ENCODE results near the gene KATNIP. TPM values are rescaled to one million over a fixed set of nuclear protein-coding genes. Genes with fewer than 3 reads are reported as not detected.

The KATNIP gene
- total RNA-seq, 4 donors from 2014 or later, result 27.5 to 59.5 (median 37.5) TPM

GRCh38 chr16:27549464-27549745 lies 539 bp upstream of the KATNIP start:
- H3K4me3 ChIP-seq, result peak overlapping the region; percentile 72 to 94 (median 82)
- no peaks in the 10 kb centered on the region for H3K9me3 ChIP-seq
- DNase-seq, result peak in 1 of 3 donors; percentile 17
- peaks cover 0 to 26% (median 9%) of the 10 kb centered on the region in 4 donors for H3K4me1 ChIP-seq
- TF ChIP-seq CTCF (IDR thresholded peaks at IDR 0.05) (no peak), POLR2A (IDR thresholded peaks at IDR 0.05) (no peak)
- H3K36me3 ChIP-seq, result peaks cover 0 to 14% (median 0%) of the 10 kb centered on the region in 3 donors
- peak overlapping the region; percentile 53 to 81 (median 68) for H3K27ac ChIP-seq
- H3K27me3 ChIP-seq, result no peaks in the 10 kb centered on the region

GRCh38 chr16:27550582-27550920 lies 607 bp downstream of the KATNIP start:
- peak overlapping the region; percentile 72 to 94 (median 82) for H3K4me3 ChIP-seq
- no peaks in the 10 kb centered on the region for H3K9me3 ChIP-seq
- peaks cover 0 to 2% (median 0%) of the 10 kb centered on the region in 3 donors for H3K36me3 ChIP-seq
- H3K4me1 ChIP-seq, result peaks cover 0 to 26% (median 9%) of the 10 kb centered on the region in 4 donors
- no peaks in the 10 kb centered on the region for H3K27me3 ChIP-seq
- DNase-seq, result no peak
- TF ChIP-seq POLR2A (IDR thresholded peaks at IDR 0.05) (no peak), CTCF (IDR thresholded peaks at IDR 0.05) (no peak)
- peak overlapping the region in 3 of 4 donors; percentile 51 to 77 (median 75) for H3K27ac ChIP-seq

GRCh38 chr16:27551036-27551435 lies 1.1 kb downstream of the KATNIP start:
- no peak for DNase-seq
- Histone ChIP-seq H3K27ac (no peak overlapping the region), H3K27me3 (no peaks in the 10 kb centered on the region), H3K9me3 (no peaks in the 10 kb centered on the region), H3K4me1 (peaks cover 0 to 26% (median 9%) of the 10 kb centered on the region in 4 donors), H3K4me3 (peak overlapping the region in 1 of 4 donors; percentile 72), H3K36me3 (no peaks in the 10 kb centered on the region)
- TF ChIP-seq POLR2A (IDR thresholded peaks at IDR 0.05) (no peak), CTCF (IDR thresholded peaks at IDR 0.05) (no peak)

- Histone ChIP-seq H3K27me3 (no peaks in the 10 kb centered on the region), H3K27ac (no peak overlapping the region), H3K36me3 (no peaks in the 10 kb centered on the region), H3K4me1 (no peaks in the 10 kb centered on the region), H3K9me3 (no peaks in the 10 kb centered on the region), H3K4me3 (no peak overlapping the region)
- DNase-seq, result no peak
- TF ChIP-seq POLR2A (IDR thresholded peaks at IDR 0.05) (no peak), CTCF (IDR thresholded peaks at IDR 0.05) (no peak)
These were observed 6.5 kb downstream of the KATNIP start for GRCh38 chr16:27556471-27556870.

GRCh38 chr16:27558434-27558833 lies 8.5 kb downstream of the KATNIP start:
- Histone ChIP-seq H3K9me3 (no peaks in the 10 kb centered on the region), H3K27ac (no peak overlapping the region), H3K4me3 (no peak overlapping the region), H3K4me1 (no peaks in the 10 kb centered on the region), H3K36me3 (no peaks in the 10 kb centered on the region), H3K27me3 (no peaks in the 10 kb centered on the region)
- TF ChIP-seq POLR2A (IDR thresholded peaks at IDR 0.05) (no peak), CTCF (IDR thresholded peaks at IDR 0.05) (no peak)
- no peak for DNase-seq

GRCh38 chr16:27558932-27559331 lies 9.0 kb downstream of the KATNIP start:
- no peak overlapping the region for H3K27ac ChIP-seq
- H3K9me3 ChIP-seq, result no peaks in the 10 kb centered on the region
- no peak overlapping the region for H3K4me3 ChIP-seq
- no peaks in the 10 kb centered on the region for H3K27me3 ChIP-seq
- no peaks in the 10 kb centered on the region for H3K36me3 ChIP-seq
- no peak for DNase-seq
- TF ChIP-seq POLR2A (IDR thresholded peaks at IDR 0.05) (no peak), CTCF (IDR thresholded peaks at IDR 0.05) (no peak)
- no peaks in the 10 kb centered on the region for H3K4me1 ChIP-seq

Measured in Peyer's patch (tissue), 4 donors.